COLO668 (cell line): Measurements from ENCODE around the gene THOC2.
"Not testable (repeated sequence)": the region's sequence is repeated elsewhere in the genome, so short reads cannot be mapped to it uniquely, and the experiment has no call there.

Source experiments
- DNase-seq: peaks from one replicate; lab custom pipeline; 2025; ENCODE audit not compliant: unreplicated experiment; lab: John Stamatoyannopoulos, UW

THOC2 gene

DNA sequence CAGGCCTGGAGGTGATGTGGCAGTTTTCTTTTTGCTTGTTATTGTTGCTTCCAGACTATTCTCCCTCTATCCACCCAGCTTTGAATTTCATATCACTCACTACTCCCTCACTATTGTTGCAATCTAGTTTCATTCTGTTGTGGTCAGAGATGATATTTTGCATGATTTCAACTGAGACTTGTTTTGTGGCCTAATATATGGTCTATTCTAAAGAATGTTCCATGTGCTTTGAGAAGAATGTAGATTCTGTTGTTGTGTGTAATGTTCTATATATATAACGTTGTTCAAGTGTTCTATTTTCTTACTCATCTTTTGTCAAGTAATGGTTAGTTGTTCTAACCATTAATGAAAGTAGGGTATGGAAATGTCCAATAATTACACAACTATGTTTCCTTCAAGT is 59.0 kb downstream of the THOC2 start:
- DNase-seq, result no peak

DNA sequence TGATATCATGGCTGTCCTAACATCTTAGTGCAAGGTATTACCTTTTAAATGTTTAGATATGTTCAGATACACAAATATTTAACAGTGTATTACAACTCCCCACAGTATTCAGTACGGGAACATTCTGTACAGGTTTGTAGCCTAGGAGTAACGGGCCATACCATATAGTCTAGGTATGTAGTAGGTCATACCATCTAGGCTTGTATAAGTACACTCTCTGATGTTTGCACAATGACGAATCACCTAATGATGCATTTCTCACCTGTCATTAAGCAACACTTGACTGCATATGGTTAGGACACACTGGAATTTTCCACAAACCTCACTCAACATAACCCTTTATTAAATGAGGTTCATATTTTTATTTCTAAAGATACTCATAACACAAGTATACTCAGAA is 67.7 kb downstream of the THOC2 start:
- peak; percentile 15 for DNase-seq

DNA sequence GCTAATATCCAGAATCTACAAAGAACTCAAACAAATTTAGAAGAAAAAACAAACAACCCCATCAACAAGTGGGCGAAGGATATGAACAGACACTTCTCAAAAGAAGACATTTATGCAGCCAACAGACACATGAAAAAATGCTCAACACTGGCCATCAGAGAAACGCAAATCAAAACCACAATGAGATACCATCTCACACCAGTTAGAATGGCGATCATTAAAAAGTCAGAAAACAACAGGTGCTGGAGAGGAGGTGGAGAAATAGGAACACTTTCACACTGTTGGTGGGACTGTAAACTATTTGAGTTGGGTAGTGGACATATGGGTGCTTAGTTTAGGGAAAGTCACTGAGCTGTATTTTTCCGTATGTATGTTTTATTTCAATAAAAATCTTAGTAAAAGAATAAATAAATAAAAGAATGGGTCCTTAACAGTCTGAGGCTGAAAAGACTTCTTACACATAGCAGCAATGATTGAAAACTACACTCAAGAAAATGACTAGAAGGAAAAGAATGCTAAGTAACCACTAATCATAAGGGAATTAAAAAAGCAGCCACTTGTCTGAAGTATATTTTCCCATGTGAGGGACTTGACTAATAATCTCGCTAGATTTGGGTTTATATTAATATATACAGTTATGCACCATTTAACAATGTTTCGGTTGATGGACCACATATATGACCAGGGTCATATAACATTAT is 68.2 kb downstream of the THOC2 start:
- not testable (repeated sequence) for DNase-seq

DNA sequence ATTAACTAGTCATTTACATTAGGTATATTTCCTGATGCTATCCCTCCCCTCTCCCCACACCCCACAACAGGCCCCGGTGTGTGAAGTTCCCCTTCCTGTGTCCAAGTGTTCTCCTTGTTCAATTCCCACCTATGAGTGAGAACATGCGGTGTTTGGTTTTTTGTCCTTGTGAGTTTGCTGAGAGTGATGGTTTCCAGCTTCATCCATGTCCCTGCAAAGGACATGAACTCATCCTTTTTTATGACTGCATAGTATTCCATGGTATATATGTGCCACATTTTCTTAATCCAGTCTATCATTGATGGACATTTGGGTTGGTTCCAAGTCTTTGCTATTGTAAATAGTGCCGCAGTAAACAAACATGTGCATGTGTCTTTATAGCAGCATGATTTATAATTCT is 69.1 kb downstream of the THOC2 start:
- DNase-seq, result not testable (repeated sequence)

DNA sequence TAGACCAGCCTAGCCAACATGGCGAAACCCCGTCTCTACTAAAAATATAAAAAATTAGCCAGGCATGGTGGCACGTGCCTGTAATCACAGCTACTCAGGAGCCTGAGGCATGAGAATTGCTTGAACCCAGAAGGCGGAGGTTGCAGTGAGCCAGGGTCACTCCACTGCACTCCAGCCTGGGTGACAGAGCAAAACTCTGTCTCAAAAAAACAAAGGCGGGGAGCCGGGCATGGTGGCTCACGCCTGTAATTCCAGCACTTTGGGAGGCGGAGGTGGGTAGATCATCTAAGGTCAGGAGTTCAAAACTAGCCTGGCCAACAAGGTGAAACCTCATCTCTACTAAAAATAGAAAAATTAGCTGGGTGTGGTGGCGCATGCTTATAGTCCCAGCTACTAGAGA is 76.3 kb downstream of the THOC2 start:
- not testable (repeated sequence) for DNase-seq

DNA sequence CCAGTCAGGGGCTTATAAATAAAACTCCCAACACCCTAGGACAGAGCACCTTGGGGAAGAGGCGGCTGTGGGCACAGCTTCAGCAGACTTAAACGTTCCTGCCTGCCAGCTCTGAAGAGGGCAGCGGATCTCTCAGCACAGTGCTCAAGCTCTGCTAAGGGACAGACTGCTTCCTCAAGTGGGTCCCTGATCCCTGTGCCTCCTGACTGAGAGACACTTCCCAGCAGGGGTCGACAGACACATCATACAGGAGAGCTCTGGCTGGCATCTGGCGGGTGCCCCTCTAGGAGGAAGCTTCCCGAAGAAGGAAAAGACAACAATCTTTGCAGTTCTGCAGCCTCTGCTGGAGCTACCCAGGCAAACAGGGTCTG is 84.1 kb downstream of the THOC2 start:
- not testable (repeated sequence) for DNase-seq

DNA sequence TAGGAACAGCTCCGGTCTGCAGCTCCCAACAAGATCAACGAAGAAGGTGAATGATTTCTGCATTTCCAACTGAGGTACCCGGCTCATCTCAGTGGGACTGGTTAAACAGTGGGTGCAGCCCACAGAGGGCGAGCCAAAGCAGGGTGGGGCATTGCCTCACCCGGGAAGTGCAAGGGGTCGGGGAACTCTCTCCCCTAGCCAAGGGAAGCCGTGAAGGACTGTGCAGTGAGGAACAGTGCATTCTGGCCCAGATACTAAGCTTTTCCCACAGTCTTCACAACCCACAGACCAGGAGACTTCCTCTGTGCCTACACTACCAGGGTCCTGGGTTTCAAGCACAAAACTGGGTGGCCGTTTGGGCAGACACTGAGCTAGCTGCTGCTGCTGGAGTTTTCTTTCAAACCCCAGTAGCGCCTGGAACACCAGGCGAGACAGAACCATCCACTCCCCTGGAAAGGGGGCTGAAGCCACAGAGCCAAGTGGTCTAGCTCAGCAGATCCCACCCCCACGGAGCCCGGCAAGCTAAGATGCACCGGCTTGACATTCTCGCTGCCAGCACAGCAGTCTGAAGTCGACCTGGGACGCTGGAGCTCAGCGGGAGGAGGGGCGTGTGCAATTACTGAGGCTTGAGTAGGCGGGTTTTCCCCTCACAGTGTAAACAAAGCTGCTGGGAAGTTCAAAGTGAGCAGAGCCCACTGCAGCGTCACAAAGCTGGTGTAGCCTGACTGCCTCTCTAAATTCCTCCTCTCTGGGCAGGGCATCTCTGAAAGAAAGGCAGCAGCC is 84.6 kb downstream of the THOC2 start:
- DNase-seq, result peak; percentile 44

DNA sequence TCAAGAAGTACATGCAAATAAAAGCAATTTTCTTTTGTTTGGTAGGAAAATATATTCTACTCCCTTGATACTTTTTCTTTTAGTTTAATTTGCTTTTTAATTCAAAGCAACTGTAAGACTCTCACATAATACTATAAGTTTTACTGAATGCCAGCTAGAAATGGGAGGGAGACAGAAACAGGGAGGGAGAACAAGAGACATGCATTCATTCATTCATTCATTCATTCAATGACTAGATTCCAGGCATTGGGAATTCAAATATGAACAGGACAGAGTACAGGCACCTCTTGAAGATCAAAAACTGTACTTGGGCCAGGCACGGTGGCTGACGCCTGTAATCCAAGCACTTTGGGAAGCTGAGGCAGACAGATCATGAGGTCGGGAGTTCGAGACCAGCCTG is 85.6 kb downstream of the THOC2 start:
- DNase-seq, result no peak

DNA sequence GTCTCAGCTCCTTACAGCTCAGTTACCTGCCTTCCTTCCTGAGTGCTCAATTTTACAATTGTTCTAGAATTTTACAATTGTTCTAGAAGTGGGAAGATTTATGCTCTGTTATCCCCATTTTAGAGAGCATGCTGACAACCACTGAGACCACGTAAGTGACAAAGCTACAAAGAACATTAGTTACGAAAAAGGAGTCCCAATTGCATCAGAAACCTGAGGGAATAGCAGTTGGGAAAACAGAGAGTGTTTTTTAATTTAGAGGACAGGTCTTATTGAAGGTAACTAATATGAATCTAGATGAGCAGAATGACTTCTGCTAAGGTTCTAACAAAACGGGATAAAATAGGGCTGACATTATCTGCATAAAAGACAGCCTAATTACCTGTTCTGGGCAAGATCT is 103.3 kb downstream of the THOC2 start:
- no peak for DNase-seq

DNA sequence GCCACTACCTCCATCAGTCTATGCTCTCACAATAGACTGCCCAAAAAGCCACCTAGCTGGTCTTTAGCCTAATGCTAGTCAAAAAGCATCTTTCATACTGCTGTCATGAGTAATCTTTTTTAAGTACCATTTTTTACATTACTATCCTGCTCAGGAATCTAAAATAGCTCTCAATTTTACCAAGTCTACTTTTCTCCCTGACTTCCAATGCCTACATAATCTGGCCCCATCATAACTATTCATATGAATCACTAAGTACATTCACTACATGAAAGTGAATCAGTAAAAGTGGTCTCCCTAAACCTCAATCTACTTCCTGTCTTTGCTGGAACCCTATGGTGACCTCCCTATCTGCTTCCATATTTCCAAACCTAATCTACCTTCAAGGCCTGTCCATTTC is 105.9 kb downstream of the THOC2 start:
- no peak for DNase-seq

DNA sequence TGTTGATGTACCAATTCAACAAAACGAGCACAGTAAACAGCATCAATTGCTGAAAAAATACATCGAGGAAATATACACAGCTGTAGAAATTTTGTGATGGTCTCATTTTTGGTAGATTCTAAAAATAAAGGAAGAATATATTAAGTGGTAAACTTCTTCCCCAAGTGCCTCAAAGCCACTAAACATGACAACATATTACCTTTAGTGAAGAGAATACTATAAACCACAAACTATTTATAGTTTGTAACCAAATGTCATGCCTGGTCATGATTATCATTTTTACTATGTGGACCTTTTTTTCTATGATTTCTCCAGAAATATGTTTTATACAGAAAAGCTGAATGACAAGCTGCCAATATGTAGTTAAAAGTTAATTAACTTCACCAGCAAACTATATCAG is 106.9 kb downstream of the THOC2 start:
- DNase-seq, result no peak

DNA sequence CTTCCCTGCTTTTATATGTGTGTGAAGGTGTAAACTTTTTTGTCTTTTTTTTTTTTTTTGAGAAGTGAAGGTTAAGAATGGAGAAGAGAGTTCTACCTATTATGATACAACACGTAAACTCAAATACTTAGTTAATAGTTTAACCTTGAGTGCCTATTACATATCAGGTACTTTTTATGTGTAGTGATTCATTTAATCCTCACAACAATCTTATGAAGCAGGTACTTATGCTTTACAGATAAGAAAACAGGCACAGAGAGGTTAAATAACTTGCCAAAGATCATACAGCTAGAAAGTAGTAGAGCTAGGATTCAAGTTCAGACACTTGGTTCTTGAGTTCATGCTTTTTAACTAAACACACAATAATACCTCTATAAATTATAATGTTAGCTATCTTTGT is 107.4 kb downstream of the THOC2 start:
- no peak for DNase-seq

DNA sequence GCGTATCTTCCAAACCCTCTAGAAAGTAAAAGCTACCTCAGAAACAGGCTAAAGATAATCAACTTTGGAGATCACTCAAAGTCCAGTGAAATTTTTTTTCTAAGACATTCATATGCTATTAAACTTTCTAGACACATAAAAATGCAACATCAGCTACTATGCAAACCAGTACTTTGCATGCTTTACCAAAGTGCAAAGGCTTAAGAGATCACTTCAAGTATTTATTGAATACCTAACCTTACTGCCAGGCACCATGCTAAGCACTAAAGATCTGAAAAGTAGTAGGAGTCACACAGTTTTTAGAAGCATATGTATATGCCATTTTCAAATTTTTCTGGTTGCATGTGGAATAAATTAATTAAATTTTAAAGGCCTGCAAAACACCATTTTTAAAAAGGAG is 115.8 kb downstream of the THOC2 start:
- no peak for DNase-seq

DNA sequence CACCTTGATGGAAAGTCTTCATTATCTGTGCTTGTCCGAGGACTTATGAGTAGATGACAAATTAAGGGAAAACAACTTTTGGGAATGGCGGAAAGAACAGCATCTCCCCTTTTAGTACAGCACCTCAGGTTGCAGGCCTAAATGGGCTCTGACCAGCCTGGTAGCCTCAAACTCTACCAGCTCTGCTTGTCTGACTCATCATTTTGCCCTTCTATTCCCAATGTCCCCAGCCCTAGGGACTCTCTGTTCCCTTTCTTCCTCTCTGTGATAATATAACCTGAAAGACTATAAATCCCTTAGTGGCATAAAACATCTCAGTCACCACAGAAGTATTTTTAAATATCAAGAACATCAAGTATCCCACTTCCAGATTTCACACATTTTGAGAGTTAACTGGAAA is 121.9 kb downstream of the THOC2 start:
- DNase-seq, result no peak

DNA sequence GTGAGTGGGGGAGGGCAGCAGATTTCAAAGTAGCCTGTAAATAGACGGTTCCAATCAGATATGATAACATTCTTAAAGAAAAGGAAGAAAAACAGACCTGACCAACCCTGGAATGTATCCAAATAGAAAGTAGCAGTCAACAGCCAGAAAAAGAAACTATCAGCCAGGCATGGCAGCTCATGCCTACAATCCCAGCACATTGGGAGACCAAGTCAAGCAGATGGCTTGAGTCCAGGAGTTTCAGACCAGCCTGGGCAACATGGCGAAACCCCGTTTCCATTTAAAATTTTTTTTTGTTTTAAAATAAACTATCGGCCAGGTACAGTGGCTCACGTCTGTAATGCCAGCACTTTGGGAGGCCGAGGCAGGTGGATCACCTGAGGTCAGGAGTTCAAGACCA is 125.0 kb downstream of the THOC2 start:
- no peak for DNase-seq

DNA sequence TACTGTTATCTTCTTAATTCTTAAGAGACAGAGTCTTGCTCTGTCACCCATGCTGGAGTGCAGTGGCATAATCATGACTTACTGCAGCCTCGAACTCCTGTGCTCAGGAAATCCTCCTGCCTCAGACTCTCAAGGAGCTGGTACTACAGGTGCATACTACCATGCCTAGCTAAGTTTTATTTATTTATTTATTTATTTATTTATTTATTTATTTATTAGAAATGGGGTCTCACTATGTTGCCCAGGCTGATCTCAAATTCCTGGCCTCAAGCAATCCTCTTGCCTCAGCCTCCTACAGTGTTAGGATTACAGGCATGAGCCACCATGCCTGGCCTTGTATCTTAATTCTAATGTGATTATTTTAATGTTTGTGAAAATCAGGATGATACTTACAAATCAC is 125.6 kb downstream of the THOC2 start:
- no peak for DNase-seq

DNA sequence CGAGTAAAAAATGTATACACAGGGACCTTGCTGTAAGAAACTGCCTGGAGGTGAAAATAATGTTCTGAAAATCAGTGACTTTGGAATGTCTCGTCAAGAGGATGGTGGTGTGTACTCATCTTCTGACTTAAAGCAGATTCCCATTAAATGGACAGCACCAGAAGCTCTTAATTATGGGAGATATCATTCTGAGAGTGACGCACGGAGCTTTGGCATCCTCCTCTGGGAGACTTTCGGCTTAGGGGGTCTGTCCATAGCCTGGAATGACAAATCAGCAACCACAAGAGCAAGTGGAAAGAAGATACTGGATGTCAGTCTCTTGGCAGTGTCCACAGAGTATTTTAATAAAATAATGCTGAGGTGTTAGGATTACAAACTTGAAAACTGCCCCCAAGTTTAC is 129.4 kb downstream of the THOC2 start:
- DNase-seq, result no peak

DNA sequence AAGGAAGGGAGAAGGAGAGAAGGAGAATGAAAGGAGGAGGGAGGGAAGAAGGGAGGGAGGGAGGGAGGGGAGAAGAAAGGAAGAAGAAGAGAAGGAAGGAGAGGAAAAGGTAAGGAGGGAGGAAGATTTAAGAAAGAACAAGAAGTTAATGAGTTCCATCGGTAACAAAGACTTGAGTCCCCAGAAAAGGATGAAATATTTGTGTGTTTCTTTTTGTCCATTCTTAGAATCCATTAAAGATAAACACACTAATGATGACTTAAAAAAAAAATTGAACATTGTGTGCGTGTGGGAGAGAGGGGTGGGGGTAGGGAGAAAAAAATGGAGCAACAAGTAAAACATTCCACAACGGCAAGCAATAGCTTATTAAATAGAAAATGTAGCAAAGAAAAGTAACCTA is 131.4 kb downstream of the THOC2 start:
- DNase-seq, result no peak

DNA sequence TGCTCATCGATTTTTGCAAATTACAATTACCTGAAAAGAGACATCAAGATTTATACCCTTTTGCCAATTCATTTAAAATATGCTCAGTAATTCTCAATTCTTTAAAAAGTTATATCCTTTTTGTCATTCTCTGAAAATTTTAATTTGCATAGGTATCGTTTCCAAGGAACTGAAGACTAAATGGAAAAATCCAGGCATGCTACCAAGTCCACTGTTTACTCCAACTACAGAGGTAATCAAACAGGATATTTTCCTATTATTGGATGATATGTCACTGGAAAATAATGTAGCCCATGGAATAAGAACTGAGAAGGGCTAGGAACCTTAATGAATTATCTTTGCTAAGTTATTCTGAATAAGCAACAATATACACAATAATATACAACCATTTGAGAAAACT is 132.7 kb downstream of the THOC2 start:
- no peak for DNase-seq

DNA sequence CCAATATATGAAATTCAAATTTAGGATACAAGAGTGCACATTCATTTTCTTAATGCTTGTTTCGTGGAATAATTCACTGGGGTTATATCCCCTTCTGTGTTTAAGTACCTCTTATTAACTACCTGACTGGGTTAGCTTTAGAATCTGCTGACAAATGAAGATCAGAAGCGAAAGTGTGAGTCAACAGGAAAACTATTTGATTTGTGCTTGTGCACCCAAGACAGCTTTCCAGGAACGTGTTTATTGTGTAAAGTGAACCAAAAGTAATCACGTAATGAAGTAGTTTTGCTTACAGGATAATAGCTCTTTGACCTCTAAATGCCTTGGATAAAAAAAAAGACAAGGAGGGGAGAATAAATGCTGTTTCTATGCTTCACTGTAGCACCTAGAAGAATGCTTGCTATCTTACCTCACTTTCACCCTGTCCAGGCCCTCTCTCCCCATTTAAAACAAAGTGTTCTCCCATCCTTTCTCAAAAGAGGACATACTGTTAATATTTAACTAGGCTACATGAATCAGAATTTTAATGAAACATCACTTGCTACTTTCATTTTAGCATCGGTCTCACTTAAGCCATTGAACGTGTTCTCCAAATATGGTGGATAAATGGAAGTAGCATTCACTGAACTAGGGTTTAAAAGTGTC is 141.9 kb downstream of the THOC2 start:
- no peak for DNase-seq

DNA sequence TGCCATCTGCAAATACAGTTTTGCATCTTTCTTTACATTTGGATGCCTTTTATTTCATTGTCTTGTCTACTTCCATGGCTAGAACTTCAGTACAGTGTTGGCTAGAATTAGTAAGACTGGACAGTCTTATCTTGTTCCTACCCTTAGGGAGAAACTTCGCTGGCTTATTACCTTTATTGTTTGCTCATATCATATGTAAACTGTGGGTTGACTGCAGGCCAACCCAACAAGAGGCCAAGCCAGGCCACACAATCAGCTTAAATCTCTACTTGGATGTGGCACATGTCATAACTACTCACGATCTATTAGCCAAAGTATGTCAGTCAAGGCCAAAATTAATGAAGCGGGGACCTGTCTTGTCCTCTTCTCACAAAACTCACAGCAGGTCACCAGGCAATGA is 144.1 kb downstream of the THOC2 start:
- no peak for DNase-seq

DNA sequence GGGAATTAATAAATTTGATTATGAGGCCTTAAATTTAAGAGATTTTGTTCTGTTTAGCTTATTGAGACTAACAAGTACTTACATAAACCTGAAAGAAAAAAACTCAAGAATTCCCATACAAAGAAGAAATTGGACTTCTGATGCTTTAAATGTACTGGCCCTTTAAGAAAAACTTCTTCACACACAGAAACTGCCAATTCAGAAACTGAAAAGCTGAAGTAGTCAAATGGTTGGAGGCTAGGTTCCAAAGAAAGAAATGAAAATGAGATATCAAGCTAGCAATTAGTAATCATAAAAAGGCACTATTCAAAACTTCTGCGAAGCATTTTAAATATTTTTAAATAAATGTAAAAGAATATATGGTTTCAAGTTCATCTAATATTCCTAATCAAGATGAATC is 151.3 kb downstream of the THOC2 start:
- DNase-seq, result no peak
